Retinal pigment epithelial cell (primary cell): Measurements from ENCODE around the gene TBX3.
A peak's percentile ranks its signal among the peaks of the same experiment; 100 is the strongest.

Experiments
- DNase-seq: peaks from one replicate; pipeline ENCODE4 v3.0.0-alpha.2; 2010; ENCODE audit warnings: low read depth
- H3K4me3 ChIP-seq: 2 replicates; pipeline ENCODE4 v1.5.1; 2011; ENCODE audit warnings: mild to moderate bottlenecking, low read length, control low read depth, moderate library complexity
- TF ChIP-seq, protein P1 (sequence below): conservative IDR thresholded peaks from 2 replicates; pipeline ENCODE4 v1.5.1; 2011; ENCODE audit warnings: low read depth, low read length, control low read depth, inconsistent platforms

Gene TBX3

DNA sequence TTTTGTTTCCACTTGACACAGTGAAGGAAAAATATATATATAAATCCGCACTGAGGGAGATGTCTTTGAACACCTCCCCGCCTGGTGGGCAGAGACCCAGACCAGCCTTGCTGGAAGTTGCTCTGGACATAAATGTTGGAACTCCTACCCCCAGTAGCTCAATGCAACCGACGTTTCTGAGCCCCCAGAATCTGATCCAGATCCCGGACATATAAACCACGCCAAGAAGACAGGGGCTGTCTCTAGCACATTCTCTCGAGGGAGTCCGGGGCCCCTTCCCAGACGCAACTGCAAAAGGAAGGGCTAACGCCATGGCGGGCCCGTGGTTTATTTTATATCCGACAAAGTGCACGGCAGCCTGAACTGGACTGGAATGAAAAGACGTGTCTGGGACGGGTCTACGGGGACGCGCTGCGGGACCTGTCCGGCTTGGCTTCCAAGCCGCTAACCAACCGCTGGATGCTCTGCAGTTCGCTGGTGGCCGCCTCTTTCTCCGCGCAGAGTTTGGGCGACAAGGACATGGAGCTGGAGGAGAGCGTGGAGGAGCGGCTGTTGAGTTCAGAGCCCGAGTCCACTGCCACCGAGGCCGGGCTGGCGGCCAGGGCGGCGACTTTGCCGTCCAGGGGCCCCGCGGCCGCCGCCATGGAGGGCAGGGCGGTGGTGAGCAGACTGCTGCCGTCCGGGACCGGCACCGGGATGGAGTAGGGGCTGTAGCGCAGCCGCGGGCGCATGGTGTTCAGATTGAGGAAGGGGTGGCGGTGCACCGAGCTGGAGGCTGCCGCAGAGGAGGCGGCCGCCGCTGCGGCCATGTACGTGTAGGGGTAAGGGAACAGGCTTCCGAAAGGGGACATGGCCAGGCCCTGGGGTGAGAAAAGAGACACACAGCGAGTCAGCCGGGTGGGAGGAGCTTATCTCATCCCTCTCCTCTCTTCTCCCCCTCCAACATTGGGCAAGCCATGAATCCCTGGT lies 12.2 kb downstream of the TBX3 start:
- TF ChIP-seq, protein P1, sequence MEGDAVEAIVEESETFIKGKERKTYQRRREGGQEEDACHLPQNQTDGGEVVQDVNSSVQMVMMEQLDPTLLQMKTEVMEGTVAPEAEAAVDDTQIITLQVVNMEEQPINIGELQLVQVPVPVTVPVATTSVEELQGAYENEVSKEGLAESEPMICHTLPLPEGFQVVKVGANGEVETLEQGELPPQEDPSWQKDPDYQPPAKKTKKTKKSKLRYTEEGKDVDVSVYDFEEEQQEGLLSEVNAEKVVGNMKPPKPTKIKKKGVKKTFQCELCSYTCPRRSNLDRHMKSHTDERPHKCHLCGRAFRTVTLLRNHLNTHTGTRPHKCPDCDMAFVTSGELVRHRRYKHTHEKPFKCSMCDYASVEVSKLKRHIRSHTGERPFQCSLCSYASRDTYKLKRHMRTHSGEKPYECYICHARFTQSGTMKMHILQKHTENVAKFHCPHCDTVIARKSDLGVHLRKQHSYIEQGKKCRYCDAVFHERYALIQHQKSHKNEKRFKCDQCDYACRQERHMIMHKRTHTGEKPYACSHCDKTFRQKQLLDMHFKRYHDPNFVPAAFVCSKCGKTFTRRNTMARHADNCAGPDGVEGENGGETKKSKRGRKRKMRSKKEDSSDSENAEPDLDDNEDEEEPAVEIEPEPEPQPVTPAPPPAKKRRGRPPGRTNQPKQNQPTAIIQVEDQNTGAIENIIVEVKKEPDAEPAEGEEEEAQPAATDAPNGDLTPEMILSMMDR: no peak

GRCh38 chr12:114671066-114671442 lies 12.9 kb downstream of the TBX3 start:
- TF ChIP-seq, protein P1: no peak
- no peak for DNase-seq
- no peak overlapping the region for H3K4me3 ChIP-seq

More for the DNA sequence above, 12.2 kb downstream of the TBX3 start:
- H3K4me3 ChIP-seq: no peak overlapping the region
- no peak for DNase-seq

GRCh38 chr12:114670291-114670980 lies 13.5 kb downstream of the TBX3 start:
- no peak for DNase-seq
- no peak overlapping the region for H3K4me3 ChIP-seq
- TF ChIP-seq, protein P1: no peak

- H3K4me3 ChIP-seq: no peak overlapping the region
- no peak for DNase-seq
- TF ChIP-seq, protein P1: no peak
Measured at GRCh38 chr12:114669401-114670290, 14.3 kb downstream of the TBX3 start.

- H3K4me3 ChIP-seq: no peak overlapping the region
- TF ChIP-seq, protein P1: no peak
- no peak for DNase-seq
Measured at GRCh38 chr12:114668886-114669288, 15.1 kb downstream of the TBX3 start.

DNA sequence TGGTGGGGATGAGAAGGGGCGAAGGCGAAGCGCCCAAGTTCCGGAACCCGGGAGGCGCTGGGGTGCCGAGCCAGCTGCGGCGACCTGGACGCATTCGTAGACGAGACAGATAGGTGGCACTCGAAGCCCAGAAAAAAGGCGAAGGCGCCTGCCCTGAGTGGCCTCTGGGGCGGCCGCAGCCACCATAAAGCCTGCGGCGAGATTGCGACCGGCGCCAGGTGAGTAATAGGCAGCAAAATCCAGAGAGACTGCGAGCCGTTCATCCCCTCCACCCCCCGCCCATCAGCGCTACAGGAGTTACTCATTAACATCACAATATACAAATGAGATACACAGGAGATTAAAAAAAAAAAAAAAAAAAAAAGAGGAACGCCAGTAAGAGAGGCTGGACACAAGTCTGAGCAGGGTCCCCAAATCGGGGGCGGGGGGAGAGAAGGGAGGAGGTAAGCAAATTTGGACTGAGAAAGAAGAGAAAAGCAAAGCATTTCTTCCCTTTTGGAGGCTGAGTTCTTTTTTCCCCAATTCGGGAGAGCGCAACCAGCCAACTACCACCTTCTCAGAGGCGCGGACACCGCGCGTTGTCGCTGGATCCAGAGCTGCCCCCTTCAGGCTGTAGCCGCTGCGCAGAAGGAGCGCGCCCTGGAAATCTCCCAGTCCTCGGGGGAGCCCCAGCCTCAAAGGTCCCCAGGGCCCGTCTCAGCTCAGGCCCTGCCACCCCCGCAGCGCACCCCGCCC lies 15.7 kb downstream of the TBX3 start:
- peak overlapping the region; percentile 6 for H3K4me3 ChIP-seq
- no peak for DNase-seq
- TF ChIP-seq, protein P1: peak; percentile 41
